ENCODE measurements around the gene CEP104. TPM values are rescaled to one million over a fixed set of nuclear protein-coding genes. Genes with fewer than 3 reads are reported as not detected.
A peak's percentile ranks its signal among the peaks of the same experiment; 100 is the strongest.

The CEP104 gene
- total and polyA plus RNA-seq, 9 of the 15 experiments (the other 6 are each of a cell fraction or from before 2014, with no cell fraction given), result 11.2 to 63.4 (median 42.6) TPM

DNA sequence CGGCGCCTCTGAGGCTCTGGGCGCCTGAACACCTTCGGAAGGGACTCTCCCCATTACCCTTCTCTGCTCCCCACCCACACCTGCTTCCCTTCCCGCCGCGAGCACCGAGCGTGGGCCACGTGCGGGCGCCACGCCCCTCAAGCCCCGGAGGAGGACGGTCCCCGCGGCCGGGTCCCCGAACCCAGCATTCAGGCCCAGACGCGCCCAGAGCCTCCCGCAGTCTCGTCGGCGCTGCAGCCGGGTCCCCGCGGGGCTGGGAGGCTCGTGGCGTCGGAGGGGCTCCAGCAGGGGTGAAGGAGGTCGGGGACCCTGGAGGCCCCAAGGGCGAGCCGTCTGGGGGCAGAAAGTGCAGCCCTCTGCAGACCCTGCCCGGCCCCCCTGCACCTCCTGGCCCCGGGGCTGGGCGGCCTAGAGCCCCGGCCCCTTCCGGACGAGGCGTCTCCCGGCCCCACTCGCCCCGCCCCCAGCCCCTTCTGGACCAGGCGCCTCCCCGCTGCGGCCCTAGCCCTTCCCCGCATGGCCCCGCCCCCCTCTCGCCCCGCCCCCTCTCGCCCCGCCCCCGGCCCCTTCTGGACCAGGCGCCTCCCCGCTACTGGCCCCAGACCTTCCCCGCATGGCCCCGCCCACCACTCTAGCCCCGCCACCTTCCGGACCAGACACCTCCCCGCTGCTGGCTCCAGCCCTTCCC, 84.8 kb downstream of the CEP104 start (continued):
- peak; percentile 23 for TF ChIP-seq GATAD2B (IDR thresholded peaks at IDR 0.05; ENCODE audit: borderline replicate concordance)
- peak; percentile 45 for TF ChIP-seq FIP1L1 (IDR thresholded peaks at IDR 0.05; ENCODE audit: low read depth, low read length, poor library complexity, severe bottlenecking)
- peak; percentile 80; the same call in 1 of the 2 replicates for TF ChIP-seq MXI1 (IDR thresholded peaks at IDR 0.05; ENCODE audit: low read depth, low read length)
- TF ChIP-seq PTRF (tag; IDR thresholded peaks at IDR 0.05), result no peak
- TF ChIP-seq ZNF23 (CRISPR knock-in tag; IDR thresholded peaks at IDR 0.05), result no peak
- TF ChIP-seq PHF8 (IDR thresholded peaks at IDR 0.05; ENCODE audit: borderline replicate concordance, low read length), result peak; percentile 73; the same call in 1 of the 2 replicates
- no peak for TF ChIP-seq SLC30A9 (CRISPR knock-in tag; IDR thresholded peaks at IDR 0.05)
- TF ChIP-seq ZNF707 (CRISPR knock-in tag; conservative IDR thresholded peaks at IDR 0.05), result no peak
- TF ChIP-seq, protein P1, sequence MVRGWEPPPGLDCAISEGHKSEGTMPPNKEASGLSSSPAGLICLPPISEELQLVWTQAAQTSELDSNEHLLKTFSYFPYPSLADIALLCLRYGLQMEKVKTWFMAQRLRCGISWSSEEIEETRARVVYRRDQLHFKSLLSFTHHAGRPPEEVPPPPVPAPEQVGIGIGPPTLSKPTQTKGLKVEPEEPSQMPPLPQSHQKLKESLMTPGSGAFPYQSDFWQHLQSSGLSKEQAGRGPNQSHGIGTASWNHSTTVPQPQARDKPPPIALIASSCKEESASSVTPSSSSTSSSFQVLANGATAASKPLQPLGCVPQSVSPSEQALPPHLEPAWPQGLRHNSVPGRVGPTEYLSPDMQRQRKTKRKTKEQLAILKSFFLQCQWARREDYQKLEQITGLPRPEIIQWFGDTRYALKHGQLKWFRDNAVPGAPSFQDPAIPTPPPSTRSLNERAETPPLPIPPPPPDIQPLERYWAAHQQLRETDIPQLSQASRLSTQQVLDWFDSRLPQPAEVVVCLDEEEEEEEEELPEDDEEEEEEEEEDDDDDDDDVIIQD (CRISPR knock-in tag; IDR thresholded peaks at IDR 0.05), result no peak
- no peak for TF ChIP-seq ZNF695 (CRISPR knock-in tag; IDR thresholded peaks at IDR 0.05)
- TF ChIP-seq ZNF282 (CRISPR knock-in tag; IDR thresholded peaks at IDR 0.05), result no peak
- no peak for TF ChIP-seq DNMT1 (IDR thresholded peaks at IDR 0.05)
- TF ChIP-seq ZNF354B (CRISPR knock-in tag; IDR thresholded peaks at IDR 0.05), result no peak
- no peak for TF ChIP-seq BDP1 (IDR thresholded peaks at IDR 0.05; ENCODE audit: insufficient read depth, insufficient read length)
- TF ChIP-seq, protein P2, sequence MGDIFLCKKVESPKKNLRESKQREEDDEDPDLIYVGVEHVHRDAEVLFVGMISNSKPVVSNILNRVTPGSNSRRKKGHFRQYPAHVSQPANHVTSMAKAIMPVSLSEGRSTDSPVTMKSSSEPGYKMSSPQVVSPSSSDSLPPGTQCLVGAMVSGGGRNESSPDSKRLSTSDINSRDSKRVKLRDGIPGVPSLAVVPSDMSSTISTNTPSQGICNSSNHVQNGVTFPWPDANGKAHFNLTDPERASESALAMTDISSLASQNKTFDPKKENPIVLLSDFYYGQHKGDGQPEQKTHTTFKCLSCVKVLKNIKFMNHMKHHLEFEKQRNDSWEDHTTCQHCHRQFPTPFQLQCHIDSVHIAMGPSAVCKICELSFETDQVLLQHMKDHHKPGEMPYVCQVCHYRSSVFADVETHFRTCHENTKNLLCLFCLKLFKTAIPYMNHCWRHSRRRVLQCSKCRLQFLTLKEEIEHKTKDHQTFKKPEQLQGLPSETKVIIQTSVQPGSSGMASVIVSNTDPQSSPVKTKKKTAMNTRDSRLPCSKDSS (IDR thresholded peaks at IDR 0.05; ENCODE audit: low read depth, partially characterized antibody), result no peak
- no peak for TF ChIP-seq MEIS2 (IDR thresholded peaks at IDR 0.05; ENCODE audit: partially characterized antibody)
- TF ChIP-seq, protein P3, sequence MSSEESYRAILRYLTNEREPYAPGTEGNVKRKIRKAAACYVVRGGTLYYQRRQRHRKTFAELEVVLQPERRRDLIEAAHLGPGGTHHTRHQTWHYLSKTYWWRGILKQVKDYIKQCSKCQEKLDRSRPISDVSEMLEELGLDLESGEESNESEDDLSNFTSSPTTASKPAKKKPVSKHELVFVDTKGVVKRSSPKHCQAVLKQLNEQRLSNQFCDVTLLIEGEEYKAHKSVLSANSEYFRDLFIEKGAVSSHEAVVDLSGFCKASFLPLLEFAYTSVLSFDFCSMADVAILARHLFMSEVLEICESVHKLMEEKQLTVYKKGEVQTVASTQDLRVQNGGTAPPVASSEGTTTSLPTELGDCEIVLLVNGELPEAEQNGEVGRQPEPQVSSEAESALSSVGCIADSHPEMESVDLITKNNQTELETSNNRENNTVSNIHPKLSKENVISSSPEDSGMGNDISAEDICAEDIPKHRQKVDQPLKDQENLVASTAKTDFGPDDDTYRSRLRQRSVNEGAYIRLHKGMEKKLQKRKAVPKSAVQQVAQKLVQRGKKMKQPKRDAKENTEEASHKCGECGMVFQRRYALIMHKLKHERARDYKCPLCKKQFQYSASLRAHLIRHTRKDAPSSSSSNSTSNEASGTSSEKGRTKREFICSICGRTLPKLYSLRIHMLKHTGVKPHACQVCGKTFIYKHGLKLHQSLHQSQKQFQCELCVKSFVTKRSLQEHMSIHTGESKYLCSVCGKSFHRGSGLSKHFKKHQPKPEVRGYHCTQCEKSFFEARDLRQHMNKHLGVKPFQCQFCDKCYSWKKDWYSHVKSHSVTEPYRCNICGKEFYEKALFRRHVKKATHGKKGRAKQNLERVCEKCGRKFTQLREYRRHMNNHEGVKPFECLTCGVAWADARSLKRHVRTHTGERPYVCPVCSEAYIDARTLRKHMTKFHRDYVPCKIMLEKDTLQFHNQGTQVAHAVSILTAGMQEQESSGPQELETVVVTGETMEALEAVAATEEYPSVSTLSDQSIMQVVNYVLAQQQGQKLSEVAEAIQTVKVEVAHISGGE (CRISPR knock-in tag; IDR thresholded peaks at IDR 0.05), result 0 out of 6 replicates have a peak, but pooled peaks of 1 of the 3 experiments have one; percentile 47
- TF ChIP-seq ZNF699 (CRISPR knock-in tag; IDR thresholded peaks at IDR 0.05; ENCODE audit: insufficient replicate concordance), result no peak
- TF ChIP-seq, protein P4, sequence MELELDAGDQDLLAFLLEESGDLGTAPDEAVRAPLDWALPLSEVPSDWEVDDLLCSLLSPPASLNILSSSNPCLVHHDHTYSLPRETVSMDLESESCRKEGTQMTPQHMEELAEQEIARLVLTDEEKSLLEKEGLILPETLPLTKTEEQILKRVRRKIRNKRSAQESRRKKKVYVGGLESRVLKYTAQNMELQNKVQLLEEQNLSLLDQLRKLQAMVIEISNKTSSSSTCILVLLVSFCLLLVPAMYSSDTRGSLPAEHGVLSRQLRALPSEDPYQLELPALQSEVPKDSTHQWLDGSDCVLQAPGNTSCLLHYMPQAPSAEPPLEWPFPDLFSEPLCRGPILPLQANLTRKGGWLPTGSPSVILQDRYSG (tag; conservative IDR thresholded peaks at IDR 0.05; ENCODE audit: low read depth), result no peak; the same call in 1 of the 2 replicates
- no peak for TF ChIP-seq RHOXF2B (CRISPR knock-in tag; conservative IDR thresholded peaks at IDR 0.05)
- TF ChIP-seq ZNF316 (IDR thresholded peaks at IDR 0.05), result no peak
